K562 (cell line): ENCODE results near the gene DNAJC13. TPM values are rescaled to one million over a fixed set of nuclear protein-coding genes. Genes with fewer than 3 reads are reported as not detected.

ENCODE experiments used
- ATAC-seq: fragments of 200-7000 bp; cut with Tn5 transposase; 3 replicates; pipeline ENCODE4 v1.9.1; 2020; ENCODE audit warnings: moderate library complexity
- BruUV-seq: library from RNA; stranded (reverse); fragments of 400-500 nt; replicated peaks from 2 replicates; lab custom pipeline; 2021; lab: Mats Ljungman, UMichigan
- CTCF ChIA-PET: fragments of 300-600 bp; formaldehyde crosslinking; extraction: SDS; loops from one replicate; lab custom pipeline; 2021; ENCODE audit warnings: low intra/inter-chr PET ratio; lab: Yijun Ruan, JAX
- POLR2A ChIA-PET: fragments of 300-600, 350-650 bp; sonication (Branson Sonifier 250); formaldehyde crosslinking; extraction: SDS; loops from one replicate; lab custom pipeline; 2021; ENCODE audit warnings: antibody characterized with exemption, inconsistent platforms; lab: Yijun Ruan, JAX
- DNase-seq, 4 experiments: peaks; one replicate each; pipeline versions ENCODE4 v3.0.0 to v3.0.0-alpha.2; 2011 to 2018; ENCODE audit warnings: low spot score in 3 of 4, mixed read lengths in 3 of 4; ENCODE audit errors: extremely low read depth in 1 of 4
- FAIRE-seq: peaks from 2 replicates; lab custom pipeline; 2011; peaks lifted over from hg19 to GRCh38; lab: Jason Lieb, UNC
- H2AFZ ChIP-seq: 2 replicates; pipeline ENCODE4 v1.6.0; 2011; ENCODE audit warnings: low read depth, low read length, control low read depth, inconsistent platforms
- H3K27ac ChIP-seq: fragments of 200-600 bp; 3 replicates; pipeline ENCODE4 v1.8.0; 2011; ENCODE audit warnings: low read depth, mild to moderate bottlenecking, control low read depth, inconsistent platforms, low read length, moderate library complexity, mixed read lengths; ENCODE audit errors: extremely low read depth
- H3K27me3 ChIP-seq, 2 experiments: fragments of 300-600 bp in 1 of 2; 2 replicates in 1 of 2; 3 replicates in 1 of 2; pipeline versions ENCODE4 v1.6.0 to v1.8.0; 2011; ENCODE audit warnings: inconsistent platforms in 2 of 2, low read length in 2 of 2, mild to moderate bottlenecking in 1 of 2, mixed read lengths in 1 of 2, moderate library complexity in 1 of 2; ENCODE audit not compliant: control insufficient read depth in 2 of 2, insufficient read depth in 2 of 2
- H3K36me3 ChIP-seq: fragments of 300-600 bp; 3 replicates; pipeline ENCODE4 v1.8.0; 2011; ENCODE audit warnings: mild to moderate bottlenecking, low read length, inconsistent platforms; ENCODE audit not compliant: control insufficient read depth, insufficient read depth
- H3K4me1 ChIP-seq, 2 experiments: fragments of 200-600 bp in 1 of 2; replicated peaks in 1 of 2; 2 replicates in 1 of 2; 3 replicates in 1 of 2; pipeline versions ENCODE4 v1.5.1 to v1.8.0; 2011; ENCODE audit warnings: inconsistent platforms in 2 of 2, low read length in 2 of 2, mild to moderate bottlenecking in 1 of 2, mixed read lengths in 1 of 2, moderate library complexity in 1 of 2; ENCODE audit not compliant: control insufficient read depth in 2 of 2, insufficient read depth in 2 of 2
- H3K4me2 ChIP-seq: 2 replicates; pipeline ENCODE4 v1.6.1; 2011; ENCODE audit warnings: low read length, control low read depth, inconsistent platforms, mixed read lengths; ENCODE audit not compliant: insufficient read depth
- H3K4me3 ChIP-seq: fragments of 200-600 bp; sonication (generic), shearing (Covaris generic); 2 replicates; pipeline ENCODE4 v1.5.1; 2016; ENCODE audit warnings: control low read depth, inconsistent platforms
- H3K79me2 ChIP-seq: fragments of 200-600 bp; 3 replicates; pipeline ENCODE4 v1.8.0; 2011; ENCODE audit warnings: low read length, inconsistent platforms; ENCODE audit not compliant: control insufficient read depth, insufficient read depth
- H3K9ac ChIP-seq, 2 experiments: 2 replicates each; pipeline versions ENCODE4 v1.6.0 to v1.6.1; 2011; ENCODE audit warnings: low read depth in 2 of 2, low read length in 2 of 2, control low read depth in 1 of 2, inconsistent platforms in 1 of 2, mild to moderate bottlenecking in 1 of 2, mixed read lengths in 1 of 2; ENCODE audit not compliant: insufficient read depth in 1 of 2
- H3K9me1 ChIP-seq: one replicate; pipeline ENCODE4 v1.6.0; 2011; ENCODE audit warnings: inconsistent platforms, mild to moderate bottlenecking, low read length, moderate library complexity; ENCODE audit not compliant: control insufficient read depth, insufficient read depth
- H3K9me3 ChIP-seq: replicated peaks from 2 replicates; pipeline ENCODE4 v1.5.1; 2011; ENCODE audit warnings: low read depth, low read length, inconsistent platforms; ENCODE audit not compliant: control insufficient read depth, insufficient read depth
- H4K20me1 ChIP-seq: replicated peaks from 2 replicates; pipeline ENCODE4 v1.6.1; 2011; ENCODE audit warnings: low read length, inconsistent platforms, mixed read lengths; ENCODE audit not compliant: control insufficient read depth, insufficient read depth
- ETS2 ChIP-seq: IDR thresholded peaks from 2 replicates; pipeline ENCODE4 v1.6.1; 2016; ENCODE audit warnings: borderline replicate concordance, missing genetic modification characterization, mild to moderate bottlenecking, moderate library complexity, missing compliant biosample characterization; ENCODE audit not compliant: poor library complexity, severe bottlenecking
- MEF2A ChIP-seq: IDR thresholded peaks from 2 replicates; pipeline ENCODE4 v1.6.1; 2011; ENCODE audit warnings: low read depth, mild to moderate bottlenecking, low read length, moderate library complexity; ENCODE audit not compliant: control insufficient read depth
- RBM25 ChIP-seq: fragments of 200-400 bp; formaldehyde crosslinking; IDR thresholded peaks from 2 replicates; pipeline ENCODE4 v1.6.1; 2018; ENCODE audit warnings: low read length, low read depth, moderate library complexity; ENCODE audit not compliant: severe bottlenecking
- SRF ChIP-seq, 2 experiments: fragments of 250-450, 450-650 bp in 1 of 2; sonication (Bioruptor Pico) in 1 of 2; sonication (generic) in 1 of 2; formaldehyde crosslinking; IDR thresholded peaks; 2 replicates each; pipeline versions ENCODE4 v1.5.0 to v1.5.1; 2020 to 2022; ENCODE audit warnings: mild to moderate bottlenecking in 1 of 2, missing genetic modification reagents in 1 of 2
- TGIF2 ChIP-seq: sonication (generic); formaldehyde crosslinking; IDR thresholded peaks from 2 replicates; pipeline ENCODE4 v1.8.1; 2022; ENCODE audit warnings: mild to moderate bottlenecking, missing genetic modification reagents, moderate library complexity
- ZKSCAN8 ChIP-seq: fragments of 200-800 bp; sonication (Bioruptor generic); IDR thresholded peaks from 2 replicates; pipeline ENCODE4 v1.6.1; 2016; ENCODE audit warnings: missing genetic modification characterization, missing compliant biosample characterization
- WGBS: fragments of 100-300 bp; shearing (Covaris generic); methylation state at CpG from one replicate; pipeline ENCODE4 v1.1.6; 2016; ENCODE audit warnings: low coverage, mixed read lengths; ENCODE audit not compliant: insufficient coverage; ENCODE audit errors: missing lambda C conversion rate; 5-methylcytosine and 5-hydroxymethylcytosine counted together
- in situ Hi-C: fragments of 300-500 bp; cut with MboI; formaldehyde crosslinking; loops from 4 replicates; pipeline ENCODE4 v1.15.0; 2018; ENCODE audit warnings: inconsistent platforms, mixed read lengths
- intact Hi-C: fragments of 100-400 bp; cut with micrococcal nuclease; formaldehyde crosslinking; loops from 2 replicates; pipeline ENCODE4 v1.14.2; 2022
- polyA plus RNA-seq, 8 experiments: library from polyadenylated mRNA; depleted of rRNA in 4 of 8; stranded (reverse) in 5 of 8; unstranded in 3 of 8; fragments of >200 nt; fragmentation: Nextera tagmentation in 2 of 8; fragmentation: Illumina TruSeq in 1 of 8; extraction: Ambion mirVana in 2 of 8; extraction: Trizol in 1 of 8; gene quantifications; 2 replicates each; pipeline versions ENCODE4 v1.2.1 to v1.2.3, GENCODE V29; 2011 to 2014; ENCODE audit warnings: inconsistent platforms in 1 of 8, missing spikeins in 1 of 8
- total RNA-seq, 7 experiments: library from RNA; depleted of rRNA in 6 of 7; stranded (reverse); fragments of >200 nt in 6 of 7; fragmentation: Illumina TruSeq in 2 of 7; extraction: Trizol in 2 of 7; gene quantifications; 2 replicates each; pipeline versions ENCODE4 v1.2.1 to v1.2.3, GENCODE V29; 2011 to 2021; ENCODE audit warnings: low replicate concordance in 1 of 7
- TF ChIP-seq, protein P1 (sequence below): fragments of 250-450 bp; sonication (Bioruptor Pico); IDR thresholded peaks from 2 replicates; pipeline ENCODE4 v1.4.0; 2020; ENCODE audit warnings: borderline replicate concordance
- TF ChIP-seq, protein P2 (sequence below): sonication (generic); formaldehyde crosslinking; IDR thresholded peaks from 2 replicates; pipeline ENCODE4 v1.4.0; 2020; ENCODE audit warnings: mild to moderate bottlenecking, missing genetic modification reagents
- TF ChIP-seq, protein P3 (sequence below): sonication (generic); formaldehyde crosslinking; IDR thresholded peaks from 2 replicates; pipeline ENCODE4 v1.8.1; 2023; ENCODE audit warnings: mild to moderate bottlenecking, missing genetic modification reagents

Gene DNAJC13
- total and polyA plus RNA-seq, 9 of the 15 experiments (the other 6 are each of a cell fraction or from before 2014, with no cell fraction given): 2.9 to 17.1 (median 10.2) TPM

DNA sequence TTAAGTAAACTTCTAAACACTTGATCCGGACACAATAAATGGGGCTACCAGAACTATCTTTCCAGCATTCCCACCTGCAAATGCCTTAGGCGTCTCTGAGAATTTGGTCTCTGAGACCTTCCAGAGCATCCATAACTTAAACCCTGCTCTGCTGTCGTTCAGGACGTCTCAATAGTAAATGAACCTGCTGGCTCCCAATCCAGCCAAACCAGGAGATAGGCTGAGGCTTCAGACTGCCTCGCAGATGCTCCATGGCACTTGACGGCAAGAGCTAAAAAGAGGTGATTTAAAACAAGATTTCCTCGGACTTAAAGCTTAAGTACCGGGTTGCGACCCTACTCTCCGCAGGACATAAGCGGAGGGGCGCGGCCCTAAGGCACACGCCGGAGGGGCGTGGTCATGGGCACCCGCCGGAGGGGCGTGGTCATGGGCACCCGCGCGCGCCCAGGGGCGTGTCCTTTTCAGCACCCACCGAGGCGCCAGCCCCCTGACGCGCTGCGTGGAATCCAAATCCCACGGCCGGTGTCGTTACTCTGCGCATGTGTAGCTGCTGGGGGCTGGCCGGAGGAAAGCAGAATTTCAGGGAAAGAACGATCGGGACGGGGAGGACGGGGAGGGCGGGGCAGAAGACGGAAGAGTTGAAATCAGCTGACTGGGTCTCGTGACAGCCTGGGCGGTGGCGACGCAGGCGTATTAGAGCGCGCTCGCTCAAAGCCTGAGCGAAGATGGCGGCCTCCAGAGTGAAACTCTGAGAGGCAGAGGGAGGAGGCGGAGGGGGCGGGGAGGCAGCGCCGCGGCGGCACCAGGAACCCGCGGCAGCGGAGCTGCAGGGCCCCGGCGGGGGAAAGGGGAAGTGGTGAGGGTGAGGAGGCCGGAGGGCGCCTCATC lies at the start of gene DNAJC13 (continued):
- no peak for TF ChIP-seq TGIF2 (CRISPR knock-in tag)
- TF ChIP-seq, protein P1, sequence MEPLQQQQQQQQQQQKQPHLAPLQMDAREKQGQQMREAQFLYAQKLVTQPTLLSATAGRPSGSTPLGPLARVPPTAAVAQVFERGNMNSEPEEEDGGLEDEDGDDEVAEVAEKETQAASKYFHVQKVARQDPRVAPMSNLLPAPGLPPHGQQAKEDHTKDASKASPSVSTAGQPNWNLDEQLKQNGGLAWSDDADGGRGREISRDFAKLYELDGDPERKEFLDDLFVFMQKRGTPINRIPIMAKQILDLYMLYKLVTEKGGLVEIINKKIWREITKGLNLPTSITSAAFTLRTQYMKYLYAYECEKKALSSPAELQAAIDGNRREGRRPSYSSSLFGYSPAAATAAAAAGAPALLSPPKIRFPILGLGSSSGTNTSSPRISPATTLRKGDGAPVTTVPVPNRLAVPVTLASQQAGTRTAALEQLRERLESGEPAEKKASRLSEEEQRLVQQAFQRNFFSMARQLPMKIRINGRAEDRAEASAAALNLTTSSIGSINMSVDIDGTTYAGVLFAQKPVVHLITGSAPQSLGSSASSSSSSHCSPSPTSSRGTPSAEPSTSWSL (CRISPR knock-in tag): no peak

DNA sequence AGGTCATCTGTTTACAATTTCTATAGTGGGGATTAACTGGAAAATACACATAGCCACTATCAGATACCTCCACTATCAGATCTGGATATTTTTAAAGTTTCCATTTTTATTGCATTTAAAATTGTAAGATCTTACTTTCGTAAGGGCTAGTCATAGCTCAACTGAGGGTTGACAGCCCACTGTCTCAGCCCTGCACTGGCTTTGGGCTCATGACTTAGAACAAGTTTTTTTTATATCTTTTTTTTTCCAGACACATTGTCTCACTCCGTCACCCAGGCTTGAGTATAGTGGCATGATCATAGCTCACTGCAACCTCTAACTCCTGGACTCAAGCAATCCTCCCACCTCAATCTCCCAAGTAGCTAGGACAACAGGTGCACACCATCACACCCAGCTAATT lies 48.8 kb upstream of the DNAJC13 start:
- ATAC-seq (no peak), FAIRE-seq (no peak), DNase-seq (no peak)
- TF ChIP-seq MEF2A: no peak
- TF ChIP-seq ZKSCAN8 (CRISPR knock-in tag): no peak
- no peak for TF ChIP-seq RBM25
- TF ChIP-seq ETS2 (tag): no peak
- no peak for TF ChIP-seq SRF (CRISPR knock-in tag; IDR thresholded peaks at IDR 0.05)
- TF ChIP-seq, protein P2, sequence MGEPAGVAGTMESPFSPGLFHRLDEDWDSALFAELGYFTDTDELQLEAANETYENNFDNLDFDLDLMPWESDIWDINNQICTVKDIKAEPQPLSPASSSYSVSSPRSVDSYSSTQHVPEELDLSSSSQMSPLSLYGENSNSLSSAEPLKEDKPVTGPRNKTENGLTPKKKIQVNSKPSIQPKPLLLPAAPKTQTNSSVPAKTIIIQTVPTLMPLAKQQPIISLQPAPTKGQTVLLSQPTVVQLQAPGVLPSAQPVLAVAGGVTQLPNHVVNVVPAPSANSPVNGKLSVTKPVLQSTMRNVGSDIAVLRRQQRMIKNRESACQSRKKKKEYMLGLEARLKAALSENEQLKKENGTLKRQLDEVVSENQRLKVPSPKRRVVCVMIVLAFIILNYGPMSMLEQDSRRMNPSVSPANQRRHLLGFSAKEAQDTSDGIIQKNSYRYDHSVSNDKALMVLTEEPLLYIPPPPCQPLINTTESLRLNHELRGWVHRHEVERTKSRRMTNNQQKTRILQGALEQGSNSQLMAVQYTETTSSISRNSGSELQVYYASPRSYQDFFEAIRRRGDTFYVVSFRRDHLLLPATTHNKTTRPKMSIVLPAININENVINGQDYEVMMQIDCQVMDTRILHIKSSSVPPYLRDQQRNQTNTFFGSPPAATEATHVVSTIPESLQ (CRISPR knock-in tag): no peak
- TF ChIP-seq, protein P3, sequence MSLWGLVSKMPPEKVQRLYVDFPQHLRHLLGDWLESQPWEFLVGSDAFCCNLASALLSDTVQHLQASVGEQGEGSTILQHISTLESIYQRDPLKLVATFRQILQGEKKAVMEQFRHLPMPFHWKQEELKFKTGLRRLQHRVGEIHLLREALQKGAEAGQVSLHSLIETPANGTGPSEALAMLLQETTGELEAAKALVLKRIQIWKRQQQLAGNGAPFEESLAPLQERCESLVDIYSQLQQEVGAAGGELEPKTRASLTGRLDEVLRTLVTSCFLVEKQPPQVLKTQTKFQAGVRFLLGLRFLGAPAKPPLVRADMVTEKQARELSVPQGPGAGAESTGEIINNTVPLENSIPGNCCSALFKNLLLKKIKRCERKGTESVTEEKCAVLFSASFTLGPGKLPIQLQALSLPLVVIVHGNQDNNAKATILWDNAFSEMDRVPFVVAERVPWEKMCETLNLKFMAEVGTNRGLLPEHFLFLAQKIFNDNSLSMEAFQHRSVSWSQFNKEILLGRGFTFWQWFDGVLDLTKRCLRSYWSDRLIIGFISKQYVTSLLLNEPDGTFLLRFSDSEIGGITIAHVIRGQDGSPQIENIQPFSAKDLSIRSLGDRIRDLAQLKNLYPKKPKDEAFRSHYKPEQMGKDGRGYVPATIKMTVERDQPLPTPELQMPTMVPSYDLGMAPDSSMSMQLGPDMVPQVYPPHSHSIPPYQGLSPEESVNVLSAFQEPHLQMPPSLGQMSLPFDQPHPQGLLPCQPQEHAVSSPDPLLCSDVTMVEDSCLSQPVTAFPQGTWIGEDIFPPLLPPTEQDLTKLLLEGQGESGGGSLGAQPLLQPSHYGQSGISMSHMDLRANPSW (CRISPR knock-in tag): no peak
- BruUV-seq: no TSS peak
- in situ Hi-C loops (no loop called here), intact Hi-C loops (no loop called here)
- no peak overlapping the region for H2AFZ ChIP-seq
- H3K4me1 ChIP-seq: no peaks in the 10 kb centered on the region
- no peaks in the 10 kb centered on the region for H3K27me3 ChIP-seq
- H3K79me2 ChIP-seq: no peaks in the 10 kb centered on the region
- no peaks in the 10 kb centered on the region for H3K9me3 ChIP-seq
- no peak overlapping the region for H3K27ac ChIP-seq
- 6% methylated on average over 2 of the region's 2 CpGs for WGBS
- no peak overlapping the region for H3K4me2 ChIP-seq
- no peaks in the 10 kb centered on the region for H4K20me1 ChIP-seq
- ChIA-PET POLR2A (no interaction called here), CTCF (no interaction called here)
- no peak overlapping the region for H3K9ac ChIP-seq
- H3K4me3 ChIP-seq: no peak overlapping the region
- no peaks in the 10 kb centered on the region for H3K36me3 ChIP-seq
- no peaks in the 10 kb centered on the region for H3K9me1 ChIP-seq
